Neural progenitor cell (in vitro differentiated cells): ENCODE data around the gene C2CD4C.

Experiments used
- CTCF ChIP-seq: fragments of 200-600 bp; sonication (generic); IDR thresholded peaks from 2 replicates; pipeline ENCODE4 v1.5.1; 2017; ENCODE audit warnings: antibody characterized with exemption, mild to moderate bottlenecking
- EZH2 ChIP-seq: fragments of 200-600 bp; sonication (generic); IDR thresholded peaks from 2 replicates; pipeline ENCODE4 v1.6.1; 2017; ENCODE audit warnings: antibody characterized with exemption, mild to moderate bottlenecking, moderate library complexity

GRCh38 chr19:455031-455705 is 46.2 kb upstream of the C2CD4C start:
- TF ChIP-seq CTCF (no peak), EZH2 (no peak)
